Retinal pigment epithelial cell (primary cell): ENCODE results near the gene ORMDL2.

Source experiments
- DNase-seq: peaks from one replicate; pipeline ENCODE4 v3.0.0-alpha.2; 2010; ENCODE audit warnings: low read depth
- H3K4me3 ChIP-seq: 2 replicates; pipeline ENCODE4 v1.5.1; 2011; ENCODE audit warnings: mild to moderate bottlenecking, low read length, control low read depth, moderate library complexity
- TF ChIP-seq, protein P1 (sequence below): conservative IDR thresholded peaks from 2 replicates; pipeline ENCODE4 v1.5.1; 2011; ENCODE audit warnings: low read depth, low read length, control low read depth, inconsistent platforms

ORMDL2 gene

GRCh38 chr12:55815473-55815872 is 2.4 kb upstream of the ORMDL2 start:
- TF ChIP-seq, protein P1, sequence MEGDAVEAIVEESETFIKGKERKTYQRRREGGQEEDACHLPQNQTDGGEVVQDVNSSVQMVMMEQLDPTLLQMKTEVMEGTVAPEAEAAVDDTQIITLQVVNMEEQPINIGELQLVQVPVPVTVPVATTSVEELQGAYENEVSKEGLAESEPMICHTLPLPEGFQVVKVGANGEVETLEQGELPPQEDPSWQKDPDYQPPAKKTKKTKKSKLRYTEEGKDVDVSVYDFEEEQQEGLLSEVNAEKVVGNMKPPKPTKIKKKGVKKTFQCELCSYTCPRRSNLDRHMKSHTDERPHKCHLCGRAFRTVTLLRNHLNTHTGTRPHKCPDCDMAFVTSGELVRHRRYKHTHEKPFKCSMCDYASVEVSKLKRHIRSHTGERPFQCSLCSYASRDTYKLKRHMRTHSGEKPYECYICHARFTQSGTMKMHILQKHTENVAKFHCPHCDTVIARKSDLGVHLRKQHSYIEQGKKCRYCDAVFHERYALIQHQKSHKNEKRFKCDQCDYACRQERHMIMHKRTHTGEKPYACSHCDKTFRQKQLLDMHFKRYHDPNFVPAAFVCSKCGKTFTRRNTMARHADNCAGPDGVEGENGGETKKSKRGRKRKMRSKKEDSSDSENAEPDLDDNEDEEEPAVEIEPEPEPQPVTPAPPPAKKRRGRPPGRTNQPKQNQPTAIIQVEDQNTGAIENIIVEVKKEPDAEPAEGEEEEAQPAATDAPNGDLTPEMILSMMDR: no peak
- no peak for DNase-seq
- no peak overlapping the region for H3K4me3 ChIP-seq

GRCh38 chr12:55816881-55817344 is 928 bp upstream of the ORMDL2 start:
- H3K4me3 ChIP-seq: peak overlapping the region; percentile 100
- DNase-seq: no peak
- TF ChIP-seq, protein P1: no peak

DNA sequence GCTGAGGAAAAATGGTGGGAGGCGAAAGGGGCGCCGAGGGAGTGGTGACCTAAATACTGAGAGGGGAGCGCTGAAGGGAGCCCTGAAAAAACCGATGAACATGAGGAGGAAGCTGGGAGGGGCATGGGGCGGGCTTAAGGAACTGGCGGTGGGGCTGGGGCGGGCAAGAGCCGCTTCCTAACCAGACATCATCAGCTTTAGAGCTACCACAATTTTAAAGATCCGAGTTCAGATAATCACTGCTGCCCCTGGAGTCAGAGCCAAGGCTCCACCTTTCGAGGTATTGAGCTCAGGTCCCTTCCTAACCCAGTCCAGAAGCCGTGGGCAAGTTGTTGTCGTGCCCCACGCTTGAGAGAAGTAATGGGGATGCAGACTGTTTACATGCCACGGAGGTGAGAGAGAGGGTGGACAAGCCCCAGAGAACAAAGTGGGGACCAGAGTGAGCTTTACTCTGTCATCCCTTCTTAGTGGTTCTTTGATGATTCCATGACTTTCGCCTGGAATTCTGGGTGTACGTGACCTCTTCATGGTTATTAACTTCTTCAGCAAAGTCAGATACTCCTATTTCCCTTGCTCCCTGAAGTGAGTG is 393 bp downstream of the ORMDL2 start:
- DNase-seq: no peak
- TF ChIP-seq, protein P1: no peak

GRCh38 chr12:55818886-55819285 is 1.0 kb downstream of the ORMDL2 start:
- H3K4me3 ChIP-seq: peak overlapping the region; percentile 100
- TF ChIP-seq, protein P1: no peak
- DNase-seq: no peak

More for the DNA sequence above, 393 bp downstream of the ORMDL2 start:
- H3K4me3 ChIP-seq: peak overlapping the region; percentile 100

DNA sequence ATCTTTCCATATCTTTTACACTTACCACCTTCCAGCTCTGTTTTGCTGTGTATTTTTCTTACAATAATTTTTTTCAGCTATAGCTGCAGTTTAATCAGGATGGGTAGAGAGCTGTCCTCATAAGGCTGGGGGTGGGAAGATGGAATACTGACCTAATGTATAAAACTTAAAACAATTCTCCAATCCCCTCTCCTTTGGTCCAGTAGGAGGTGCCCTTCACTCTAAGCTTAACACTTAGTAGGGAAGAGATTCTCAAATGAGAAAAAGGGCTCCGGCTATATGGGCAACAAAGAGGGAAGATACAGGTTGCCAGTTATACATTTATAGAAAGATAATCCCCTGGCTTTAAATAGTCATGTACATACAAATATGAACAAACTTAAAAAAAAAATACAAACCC is 2.8 kb downstream of the ORMDL2 start:
- no peak for DNase-seq
- TF ChIP-seq, protein P1: peak; percentile 36
- H3K4me3 ChIP-seq: no peak overlapping the region

- no peak for DNase-seq
- TF ChIP-seq, protein P1: peak; percentile 44
Measured at GRCh38 chr12:55822228-55822627, 4.4 kb downstream of the ORMDL2 start.

GRCh38 chr12:55823419-55823818 is 5.6 kb downstream of the ORMDL2 start:
- DNase-seq: no peak
- TF ChIP-seq, protein P1: no peak
- H3K4me3 ChIP-seq: no peak overlapping the region

More at GRCh38 chr12:55822228-55822627, 4.4 kb downstream of the ORMDL2 start:
- no peak overlapping the region for H3K4me3 ChIP-seq
